ENCODE measurements around the gene NLK. TPM values are rescaled to one million over a fixed set of nuclear protein-coding genes. Genes with fewer than 3 reads are reported as not detected.

NLK gene
- total RNA-seq, 1 experiment from 2014 or later, result 12.8 TPM

DNA sequence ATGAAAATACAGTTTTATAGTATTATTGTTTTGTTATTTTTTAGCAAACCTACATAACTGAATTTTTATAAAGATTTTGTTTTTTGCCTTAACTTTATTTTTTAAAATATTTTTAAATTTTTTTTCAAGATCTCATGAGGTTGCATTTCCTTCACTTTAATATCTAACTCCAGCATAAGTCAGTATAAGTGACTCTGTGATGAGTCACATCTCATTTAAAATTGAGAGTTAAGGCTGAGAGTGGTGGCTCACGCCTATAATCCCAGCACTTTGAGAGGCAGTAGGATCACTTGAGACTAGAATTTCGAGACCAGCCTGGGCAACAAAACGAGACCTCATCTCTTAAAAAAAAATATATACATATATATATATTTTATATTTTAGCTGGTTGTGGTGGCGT is 44.0 kb downstream of the NLK start (continued):
- TF ChIP-seq, protein P1, sequence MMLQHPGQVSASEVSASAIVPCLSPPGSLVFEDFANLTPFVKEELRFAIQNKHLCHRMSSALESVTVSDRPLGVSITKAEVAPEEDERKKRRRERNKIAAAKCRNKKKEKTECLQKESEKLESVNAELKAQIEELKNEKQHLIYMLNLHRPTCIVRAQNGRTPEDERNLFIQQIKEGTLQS (IDR thresholded peaks at IDR 0.05), result no peak

DNA sequence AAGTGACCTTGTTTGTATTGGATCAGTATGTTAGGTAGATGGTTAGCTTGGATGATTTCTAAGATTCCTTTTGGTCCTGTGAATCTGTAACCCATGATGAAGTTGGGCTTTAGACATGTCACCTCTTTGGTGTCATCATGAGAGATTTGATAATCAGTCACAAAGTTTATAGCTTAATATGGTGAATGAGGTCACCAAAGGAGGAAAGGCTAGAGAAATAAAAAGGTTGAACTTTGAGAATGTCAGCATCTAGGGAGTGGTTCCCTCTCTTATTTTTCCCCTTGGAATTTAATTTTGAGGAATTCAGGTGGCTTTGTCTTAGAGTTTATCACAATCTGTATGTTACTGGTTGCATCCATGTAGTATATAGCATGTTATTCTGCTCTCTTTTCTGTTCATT is 45.3 kb downstream of the NLK start:
- Histone ChIP-seq H3K4me3 (replicated peaks in 1 of 2; ENCODE audit: low read depth in 1 of 2, low read length in 2 of 2) (no peak overlapping the region), H3K36me3 (ENCODE audit: control insufficient read depth in 1 of 2, insufficient read depth in 2 of 2, low read length in 2 of 2) (no peaks in the 10 kb centered on the region), H3K4me2 (ENCODE audit: low read length) (no peak overlapping the region), H3K9ac (ENCODE audit: low read length) (no peak overlapping the region), H3K9me2 (ENCODE audit: insufficient read depth) (no peaks in the 10 kb centered on the region), H3K27ac (ENCODE audit: low read depth, low read length) (no peak overlapping the region), H3K79me2 (ENCODE audit: insufficient read depth, low read length) (peaks cover 29% of the 10 kb centered on the region), H3K4me1 (ENCODE audit: control insufficient read depth in 1 of 2, insufficient read depth in 2 of 2, low read length in 2 of 2) (no peaks in the 10 kb centered on the region), H3K9me3 (ENCODE audit: control insufficient read depth in 1 of 2, insufficient read depth in 1 of 2, low read depth in 1 of 2, low read length in 2 of 2) (no peaks in the 10 kb centered on the region), H4K20me1 (ENCODE audit: insufficient read depth) (no peaks in the 10 kb centered on the region), H3K27me3 (ENCODE audit: insufficient read depth, low read length) (no peaks in the 10 kb centered on the region), H2AFZ (ENCODE audit: low read depth, low read length, poor library complexity, severe bottlenecking) (no peak overlapping the region)
- intact Hi-C loops (cut with micrococcal nuclease), result no loop called here
- ChIA-PET RAD21 (ENCODE audit: low non-redundant PET in 1 of 2, low total read pairs in 2 of 2, uncharacterized antibody in 2 of 2, unreplicated experiment in 2 of 2) (no interaction called here), POLR2A (no interaction called here), CTCF (no interaction called here)
- BruUV-seq (replicated peaks), result no TSS peak
- TF ChIP-seq JUND (IDR thresholded peaks at IDR 0.05), result no peak
- TF ChIP-seq YY1 (IDR thresholded peaks at IDR 0.05; ENCODE audit: extremely low read depth, insufficient replicate concordance, low read depth, low read length), result no peak
- TF ChIP-seq, protein P2, sequence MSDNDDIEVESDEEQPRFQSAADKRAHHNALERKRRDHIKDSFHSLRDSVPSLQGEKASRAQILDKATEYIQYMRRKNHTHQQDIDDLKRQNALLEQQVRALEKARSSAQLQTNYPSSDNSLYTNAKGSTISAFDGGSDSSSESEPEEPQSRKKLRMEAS (IDR thresholded peaks at IDR 0.05), result no peak
- no peak for TF ChIP-seq CEBPB (IDR thresholded peaks at IDR 0.05; ENCODE audit: low read depth)
- no peak for TF ChIP-seq SIN3A (IDR thresholded peaks at IDR 0.05; ENCODE audit: low read depth)
- TF ChIP-seq, protein P3, sequence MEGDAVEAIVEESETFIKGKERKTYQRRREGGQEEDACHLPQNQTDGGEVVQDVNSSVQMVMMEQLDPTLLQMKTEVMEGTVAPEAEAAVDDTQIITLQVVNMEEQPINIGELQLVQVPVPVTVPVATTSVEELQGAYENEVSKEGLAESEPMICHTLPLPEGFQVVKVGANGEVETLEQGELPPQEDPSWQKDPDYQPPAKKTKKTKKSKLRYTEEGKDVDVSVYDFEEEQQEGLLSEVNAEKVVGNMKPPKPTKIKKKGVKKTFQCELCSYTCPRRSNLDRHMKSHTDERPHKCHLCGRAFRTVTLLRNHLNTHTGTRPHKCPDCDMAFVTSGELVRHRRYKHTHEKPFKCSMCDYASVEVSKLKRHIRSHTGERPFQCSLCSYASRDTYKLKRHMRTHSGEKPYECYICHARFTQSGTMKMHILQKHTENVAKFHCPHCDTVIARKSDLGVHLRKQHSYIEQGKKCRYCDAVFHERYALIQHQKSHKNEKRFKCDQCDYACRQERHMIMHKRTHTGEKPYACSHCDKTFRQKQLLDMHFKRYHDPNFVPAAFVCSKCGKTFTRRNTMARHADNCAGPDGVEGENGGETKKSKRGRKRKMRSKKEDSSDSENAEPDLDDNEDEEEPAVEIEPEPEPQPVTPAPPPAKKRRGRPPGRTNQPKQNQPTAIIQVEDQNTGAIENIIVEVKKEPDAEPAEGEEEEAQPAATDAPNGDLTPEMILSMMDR (IDR thresholded peaks at IDR 0.05 in 2 of 3, conservative IDR thresholded peaks at IDR 0.05 in 1 of 3; ENCODE audit: borderline replicate concordance in 1 of 3, insufficient read depth in 1 of 3, low read depth in 2 of 3, low read length in 2 of 3), result no peak
- no peak for TF ChIP-seq SRF (IDR thresholded peaks at IDR 0.05; ENCODE audit: low read depth)
- TF ChIP-seq, protein P4, sequence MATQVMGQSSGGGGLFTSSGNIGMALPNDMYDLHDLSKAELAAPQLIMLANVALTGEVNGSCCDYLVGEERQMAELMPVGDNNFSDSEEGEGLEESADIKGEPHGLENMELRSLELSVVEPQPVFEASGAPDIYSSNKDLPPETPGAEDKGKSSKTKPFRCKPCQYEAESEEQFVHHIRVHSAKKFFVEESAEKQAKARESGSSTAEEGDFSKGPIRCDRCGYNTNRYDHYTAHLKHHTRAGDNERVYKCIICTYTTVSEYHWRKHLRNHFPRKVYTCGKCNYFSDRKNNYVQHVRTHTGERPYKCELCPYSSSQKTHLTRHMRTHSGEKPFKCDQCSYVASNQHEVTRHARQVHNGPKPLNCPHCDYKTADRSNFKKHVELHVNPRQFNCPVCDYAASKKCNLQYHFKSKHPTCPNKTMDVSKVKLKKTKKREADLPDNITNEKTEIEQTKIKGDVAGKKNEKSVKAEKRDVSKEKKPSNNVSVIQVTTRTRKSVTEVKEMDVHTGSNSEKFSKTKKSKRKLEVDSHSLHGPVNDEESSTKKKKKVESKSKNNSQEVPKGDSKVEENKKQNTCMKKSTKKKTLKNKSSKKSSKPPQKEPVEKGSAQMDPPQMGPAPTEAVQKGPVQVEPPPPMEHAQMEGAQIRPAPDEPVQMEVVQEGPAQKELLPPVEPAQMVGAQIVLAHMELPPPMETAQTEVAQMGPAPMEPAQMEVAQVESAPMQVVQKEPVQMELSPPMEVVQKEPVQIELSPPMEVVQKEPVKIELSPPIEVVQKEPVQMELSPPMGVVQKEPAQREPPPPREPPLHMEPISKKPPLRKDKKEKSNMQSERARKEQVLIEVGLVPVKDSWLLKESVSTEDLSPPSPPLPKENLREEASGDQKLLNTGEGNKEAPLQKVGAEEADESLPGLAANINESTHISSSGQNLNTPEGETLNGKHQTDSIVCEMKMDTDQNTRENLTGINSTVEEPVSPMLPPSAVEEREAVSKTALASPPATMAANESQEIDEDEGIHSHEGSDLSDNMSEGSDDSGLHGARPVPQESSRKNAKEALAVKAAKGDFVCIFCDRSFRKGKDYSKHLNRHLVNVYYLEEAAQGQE (IDR thresholded peaks at IDR 0.05; ENCODE audit: low read depth), result no peak
- no peak for TF ChIP-seq POLR2A (IDR thresholded peaks at IDR 0.05; ENCODE audit: borderline replicate concordance, extremely low read depth, insufficient read depth, insufficient read length)
- no peak for TF ChIP-seq SP1 (IDR thresholded peaks at IDR 0.05; ENCODE audit: low read depth)
- TF ChIP-seq POLR2AphosphoS5 (IDR thresholded peaks at IDR 0.05; ENCODE audit: low read depth, low read length), result no peak
- no peak for TF ChIP-seq TCF7L2 (IDR thresholded peaks at IDR 0.05; ENCODE audit: borderline replicate concordance, extremely low read depth, insufficient read depth, insufficient read length)
- no peak for TF ChIP-seq ZFX (IDR thresholded peaks at IDR 0.05)
- TF ChIP-seq, protein P5, sequence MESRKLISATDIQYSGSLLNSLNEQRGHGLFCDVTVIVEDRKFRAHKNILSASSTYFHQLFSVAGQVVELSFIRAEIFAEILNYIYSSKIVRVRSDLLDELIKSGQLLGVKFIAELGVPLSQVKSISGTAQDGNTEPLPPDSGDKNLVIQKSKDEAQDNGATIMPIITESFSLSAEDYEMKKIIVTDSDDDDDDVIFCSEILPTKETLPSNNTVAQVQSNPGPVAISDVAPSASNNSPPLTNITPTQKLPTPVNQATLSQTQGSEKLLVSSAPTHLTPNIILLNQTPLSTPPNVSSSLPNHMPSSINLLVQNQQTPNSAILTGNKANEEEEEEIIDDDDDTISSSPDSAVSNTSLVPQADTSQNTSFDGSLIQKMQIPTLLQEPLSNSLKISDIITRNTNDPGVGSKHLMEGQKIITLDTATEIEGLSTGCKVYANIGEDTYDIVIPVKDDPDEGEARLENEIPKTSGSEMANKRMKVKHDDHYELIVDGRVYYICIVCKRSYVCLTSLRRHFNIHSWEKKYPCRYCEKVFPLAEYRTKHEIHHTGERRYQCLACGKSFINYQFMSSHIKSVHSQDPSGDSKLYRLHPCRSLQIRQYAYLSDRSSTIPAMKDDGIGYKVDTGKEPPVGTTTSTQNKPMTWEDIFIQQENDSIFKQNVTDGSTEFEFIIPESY (IDR thresholded peaks at IDR 0.05; ENCODE audit: extremely low read depth, insufficient replicate concordance, low read length), result no peak
- no peak for TF ChIP-seq CBX3 (IDR thresholded peaks at IDR 0.05; ENCODE audit: low read depth)
- no peak for TF ChIP-seq EGR1 (IDR thresholded peaks at IDR 0.05; ENCODE audit: low read depth)
- no peak for TF ChIP-seq RAD21 (IDR thresholded peaks at IDR 0.05; ENCODE audit: low read depth)
- no peak for TF ChIP-seq FOSL1 (IDR thresholded peaks at IDR 0.05; ENCODE audit: low read depth)
- ATAC-seq (no peak), DNase-seq (ENCODE audit: low read depth, low spot score) (no peak)

Measured in HCT116 (cell line).